Heart right ventricle (tissue), 16 donors: ENCODE measurements around the gene GPSM1. TPM values are rescaled to one million over a fixed set of nuclear protein-coding genes. Genes with fewer than 3 reads are reported as not detected.

Source experiments
- ATAC-seq, 8 donors: fragments of 200-7000 bp; cut with Tn5 transposase; one replicate each; pipeline ENCODE4 v1.9.1; 2020; ENCODE audit warnings: mild to moderate bottlenecking in 8 of 8, moderate library complexity in 8 of 8, moderate number of reproducible peaks in 1 of 8
- DNase-seq, 2 donors: peaks; one replicate each; pipeline ENCODE4 v3.0.0-alpha.2; 2020
- H3K27ac ChIP-seq, 10 donors: fragments of 200-600 bp; sonication (generic) in 2 of 10; one replicate each; pipeline versions ENCODE4 v1.5.0 to v1.8.0; 2020 to 2022; ENCODE audit warnings: mild to moderate bottlenecking in 3 of 10
- H3K27me3 ChIP-seq, 7 donors: fragments of 200-600 bp; one replicate each; pipeline ENCODE4 v1.8.0; 2021 to 2022; ENCODE audit warnings: mild to moderate bottlenecking in 2 of 7
- H3K36me3 ChIP-seq, 9 donors: fragments of 200-600 bp; sonication (generic) in 1 of 9; one replicate each; pipeline versions ENCODE4 v1.5.0 to v1.8.0; 2020 to 2022; ENCODE audit warnings: mild to moderate bottlenecking in 2 of 9
- H3K4me1 ChIP-seq, 9 donors: fragments of 200-600 bp; sonication (generic) in 1 of 9; one replicate each; pipeline versions ENCODE4 v1.5.0 to v1.8.0; 2020 to 2022; ENCODE audit warnings: mild to moderate bottlenecking in 4 of 9
- H3K4me3 ChIP-seq, 10 donors: fragments of 200-600 bp; sonication (generic) in 2 of 10; one replicate each; pipeline versions ENCODE4 v1.5.0 to v1.8.0; 2020 to 2022; ENCODE audit warnings: mild to moderate bottlenecking in 7 of 10, moderate library complexity in 2 of 10
- H3K9me3 ChIP-seq, 11 donors: fragments of 200-600 bp in 10 of 11; sonication (generic) in 2 of 11; one replicate each; pipeline versions ENCODE4 v1.5.0 to v1.8.0; 2013 to 2022; ENCODE audit warnings: mild to moderate bottlenecking in 2 of 11, control low read depth in 1 of 11, moderate library complexity in 1 of 11
- CTCF ChIP-seq, 9 donors: fragments of 200-600 bp; sonication (generic) in 2 of 9; IDR thresholded peaks; one replicate each; pipeline versions ENCODE4 v1.5.0 to v1.8.0; 2021 to 2022; ENCODE audit warnings: antibody characterized with exemption in 9 of 9, mild to moderate bottlenecking in 5 of 9, moderate library complexity in 1 of 9
- WGBS, 2 donors: extraction: QIAGEN DNeasy Blood & Tissue Kit; methylation state at CpG; one replicate each; pipeline ENCODE4 v1.1.7; 2013; ENCODE audit warnings: inconsistent platforms in 1 of 2; 5-methylcytosine and 5-hydroxymethylcytosine counted together
- intact Hi-C, 10 donors: fragments of 100-400 bp; cut with DNase I; formaldehyde crosslinking; loops; one replicate each; pipeline versions ENCODE4 v1.11.1 to v1.14.2; 2022
- polyA plus RNA-seq, 2 donors: library from polyadenylated mRNA; stranded (reverse); fragments of 200-250 nt; gene quantifications; one replicate each; pipeline ENCODE4 v1.2.3, GENCODE V29; 2013
- total RNA-seq, 10 donors: library from RNA; stranded (reverse); fragmentation: NEBNext Ultra II Directional in 3 of 10; extraction: Animal tissue kit (Norgen Biotek cat#: 25700) in 3 of 10; gene quantifications; one replicate each; pipeline versions ENCODE4 v1.2.1 to v1.2.4, GENCODE V29; 2021 to 2023
- donor health status: Arrhythmogenic right ventricular cardiomyopathy.
- donor health status: ischemic (EF 13 %, LVEDD 7.1; RV severe dilation, severe dysfunction).
- donor health status: healthy with polysubstance abuse.
- donor health status: DM: no; HTN: yes; CAD: no.
- donor health status: DM: no; HTN: no; CAD: no.
- donor health status: ischemic (EF 25% LVEDD 6.9; RV normal size, moderate dysfunction).
- donor health status: ischemic (EF 25% LVEDD 5.7; RV mildly dilated, moderate dysfunction).
- donor health status: healthy.
- donor health status: DM: yes; HTN: yes; CAD: no.
- donor health status: Ischemic cardiomyopathy.
- donor health status: ischemic (EF 35%, LVEDD 5.7; RV mildly dilated, moderate dysfunction).
- donor health status: nonischemic (EF 11% LVEDD 7.7; RV severe dilation, severe dysfunction).
- donor health status: DM: yes; HTN: yes; CAD: no.
- donor health status: PGD.
- donor health status: ischemic (EF 29% LVEDD 5.4; RV normal size, mild dysfunction).
- donor health status: nonischemic (EF 23%, LVEDD 6.1; RV moderate dilation, normal function).

Gene GPSM1
- total and polyA plus RNA-seq, 12 donors = 19.4 to 87.8 (median 25.8) TPM

GRCh38 chr9:136291306-136292025 is 35.9 kb upstream of the GPSM1 start:
- no peaks in the 10 kb centered on the region for H3K4me1 ChIP-seq
- peaks cover 0 to 36% (median 11%) of the 10 kb centered on the region in 7 donors for H3K27me3 ChIP-seq
- ATAC-seq (no peak), DNase-seq (no peak)
- H3K27ac ChIP-seq = no peak overlapping the region
- no peaks in the 10 kb centered on the region for H3K36me3 ChIP-seq
- TF ChIP-seq CTCF (IDR thresholded peaks at IDR 0.05) = no peak
- H3K4me3 ChIP-seq = no peak overlapping the region
- intact Hi-C loops = no loop called here
- WGBS, 2 donors = 78 to 81% methylated on average over 22 of the region's 22 CpGs
- no peaks in the 10 kb centered on the region for H3K9me3 ChIP-seq

GRCh38 chr9:136292026-136292538 is 35.3 kb upstream of the GPSM1 start:
- intact Hi-C loops = no loop called here
- Histone ChIP-seq H3K36me3 (no peaks in the 10 kb centered on the region), H3K4me1 (no peaks in the 10 kb centered on the region), H3K4me3 (no peak overlapping the region), H3K27me3 (peaks cover 0 to 36% (median 11%) of the 10 kb centered on the region in 7 donors), H3K9me3 (no peaks in the 10 kb centered on the region), H3K27ac (no peak overlapping the region)
- WGBS, 2 donors = 85 to 86% methylated on average over 19 of the region's 19 CpGs
- TF ChIP-seq CTCF (IDR thresholded peaks at IDR 0.05) = no peak
- DNase-seq = no peak
- no peak for ATAC-seq

GRCh38 chr9:136292591-136293448 is 34.5 kb upstream of the GPSM1 start:
- ATAC-seq = peak in 2 of 8 donors; percentile 33 to 45
- intact Hi-C loops = no loop called here
- WGBS, 2 donors = 80 to 86% methylated on average over 34 of the region's 34 CpGs

More at GRCh38 chr9:136292591-136293448, 34.5 kb upstream of the GPSM1 start:
- no peak for TF ChIP-seq CTCF (IDR thresholded peaks at IDR 0.05)
- Histone ChIP-seq H3K4me3 (no peak overlapping the region), H3K27ac (no peak overlapping the region), H3K36me3 (no peaks in the 10 kb centered on the region), H3K9me3 (no peaks in the 10 kb centered on the region), H3K27me3 (peaks cover 0 to 31% (median 11%) of the 10 kb centered on the region in 7 donors), H3K4me1 (no peaks in the 10 kb centered on the region)
- DNase-seq = no peak
